IMR-90 (cell line): ENCODE measurements around the gene STUM. TPM values are rescaled to one million over a fixed set of nuclear protein-coding genes. Genes with fewer than 3 reads are reported as not detected.

Experiments used
- ATAC-seq: fragments of 200-7000 bp; cut with Tn5 transposase; 2 replicates; pipeline ENCODE4 v1.9.1; 2020; ENCODE audit warnings: low read depth, mild to moderate bottlenecking, moderate library complexity
- BruUV-seq: library from RNA; stranded (reverse); fragments of 400-500 nt; replicated peaks from 2 replicates; lab custom pipeline; 2021; lab: Mats Ljungman, UMichigan
- CTCF ChIA-PET: fragments of 300-600 bp; formaldehyde crosslinking; extraction: SDS; loops from one replicate; lab custom pipeline; 2021; ENCODE audit warnings: antibody characterized with exemption; lab: Yijun Ruan, JAX
- POLR2A ChIA-PET: fragments of 300-600 bp; sonication (Branson Sonifier 250); formaldehyde crosslinking; loops from one replicate; lab custom pipeline; 2022; ENCODE audit warnings: antibody characterized with exemption; ENCODE audit not compliant: unreplicated experiment; lab: Charles Lee
- DNase-seq: peaks from one replicate; pipeline ENCODE4 v3.0.0; 2013
- H2AFZ ChIP-seq: replicated peaks from 2 replicates; pipeline ENCODE3; 2013; ENCODE audit warnings: low read length, mild to moderate bottlenecking; ENCODE audit not compliant: poor library complexity
- H2AK5ac ChIP-seq: 2 replicates; pipeline ENCODE4 v1.6.1; 2013; ENCODE audit warnings: low read depth, low read length, inconsistent platforms
- H2AK9ac ChIP-seq: replicated peaks from 2 replicates; pipeline ENCODE3; 2013; ENCODE audit warnings: mild to moderate bottlenecking, low read depth, low read length, moderate library complexity; ENCODE audit not compliant: poor library complexity
- H2BK120ac ChIP-seq: 2 replicates; pipeline ENCODE4 v1.6.1; 2013; ENCODE audit warnings: low read depth, low read length, inconsistent platforms
- H2BK15ac ChIP-seq: 3 replicates; pipeline ENCODE4 v1.6.1; 2013; ENCODE audit warnings: low read depth, low read length, inconsistent platforms
- H2BK20ac ChIP-seq: 2 replicates; pipeline ENCODE4 v1.6.1; 2013; ENCODE audit warnings: low read depth, mild to moderate bottlenecking, inconsistent platforms, low read length, moderate library complexity
- H2BK5ac ChIP-seq: 2 replicates; pipeline ENCODE4 v1.6.1; 2013; ENCODE audit warnings: mild to moderate bottlenecking, low read depth, low read length, inconsistent platforms; ENCODE audit not compliant: poor library complexity, severe bottlenecking
- H3K14ac ChIP-seq: replicated peaks from 2 replicates; pipeline ENCODE4 v1.6.1; 2013; ENCODE audit warnings: low read depth, low read length, inconsistent platforms
- H3K18ac ChIP-seq: 2 replicates; pipeline ENCODE4 v1.6.1; 2013; ENCODE audit warnings: low read depth, low read length, control low read depth
- H3K23ac ChIP-seq: 2 replicates; pipeline ENCODE4 v1.6.1; 2013; ENCODE audit warnings: low read depth, low read length, inconsistent platforms
- H3K27ac ChIP-seq: 2 replicates; pipeline ENCODE4 v1.5.1; 2013; ENCODE audit warnings: mild to moderate bottlenecking, control low read depth, low read length; ENCODE audit not compliant: insufficient read depth
- H3K27me3 ChIP-seq: 2 replicates; pipeline ENCODE4 v1.6.1; 2013; ENCODE audit warnings: low read length; ENCODE audit not compliant: control insufficient read depth, insufficient read depth
- H3K36me3 ChIP-seq: 2 replicates; pipeline ENCODE4 v1.6.1; 2013; ENCODE audit warnings: low read length, mixed read lengths; ENCODE audit not compliant: control insufficient read depth, insufficient read depth
- H3K4ac ChIP-seq: 2 replicates; pipeline ENCODE4 v1.6.1; 2013; ENCODE audit warnings: low read depth, low read length, inconsistent platforms
- H3K4me1 ChIP-seq: 2 replicates; pipeline ENCODE4 v1.6.1; 2013; ENCODE audit warnings: low read length, mixed read lengths; ENCODE audit not compliant: control insufficient read depth, insufficient read depth
- H3K4me2 ChIP-seq: 2 replicates; pipeline ENCODE4 v1.6.1; 2013; ENCODE audit warnings: low read depth, mild to moderate bottlenecking, control low read depth, low read length, moderate library complexity
- H3K4me3 ChIP-seq: 2 replicates; pipeline ENCODE4 v1.5.1; 2013; ENCODE audit warnings: low read depth, mild to moderate bottlenecking, control low read depth, low read length, moderate library complexity; ENCODE audit not compliant: insufficient read depth
- H3K56ac ChIP-seq: 2 replicates; pipeline ENCODE4 v1.6.1; 2013; ENCODE audit warnings: low read length, inconsistent platforms; ENCODE audit not compliant: insufficient read depth; ENCODE audit errors: extremely low read depth
- H3K79me1 ChIP-seq, 2 experiments: 2 replicates each; pipeline ENCODE4 v1.6.1; 2013; ENCODE audit warnings: low read length in 2 of 2, inconsistent platforms in 1 of 2, low read depth in 1 of 2
- H3K9ac ChIP-seq: 2 replicates; pipeline ENCODE4 v1.6.1; 2013; ENCODE audit warnings: low read depth, low read length, control low read depth
- H3K9me1 ChIP-seq: 2 replicates; pipeline ENCODE4 v1.6.1; 2013; ENCODE audit warnings: low read length, inconsistent platforms; ENCODE audit not compliant: insufficient read depth
- H3K9me3 ChIP-seq: 2 replicates; pipeline ENCODE4 v1.6.1; 2013; ENCODE audit warnings: low read length; ENCODE audit not compliant: control insufficient read depth, insufficient read depth
- H4K20me1 ChIP-seq: 2 replicates; pipeline ENCODE4 v1.6.1; 2013; ENCODE audit warnings: low read length, inconsistent platforms; ENCODE audit not compliant: insufficient read depth
- H4K5ac ChIP-seq: 2 replicates; pipeline ENCODE4 v1.6.1; 2013; ENCODE audit warnings: mild to moderate bottlenecking, low read depth, low read length, control low read depth
- H4K8ac ChIP-seq, 2 experiments: 2 replicates each; pipeline ENCODE4 v1.6.1; 2013; ENCODE audit warnings: low read depth in 2 of 2, low read length in 2 of 2, control low read depth in 1 of 2, inconsistent platforms in 1 of 2
- H4K91ac ChIP-seq: 2 replicates; pipeline ENCODE4 v1.6.1; 2013; ENCODE audit warnings: low read depth, low read length, inconsistent platforms; ENCODE audit not compliant: insufficient read depth
- BHLHE40 ChIP-seq: fragments of 150-350 bp; IDR thresholded peaks from 2 replicates; pipeline ENCODE4 v1.6.1; 2016; ENCODE audit warnings: mild to moderate bottlenecking, low read depth, low read length
- CEBPB ChIP-seq: IDR thresholded peaks from 2 replicates; pipeline ENCODE4 v1.6.1; 2012; ENCODE audit warnings: low read depth, low read length, improper control_type of control experiment
- CHD1 ChIP-seq: IDR thresholded peaks from 2 replicates; pipeline ENCODE4 v1.6.1; 2012; ENCODE audit warnings: low read depth, low read length, improper control_type of control experiment
- CTCF ChIP-seq: conservative IDR thresholded peaks from 2 replicates; pipeline ENCODE4 v1.5.1; 2012; ENCODE audit warnings: mild to moderate bottlenecking, low read depth, low read length, improper control_type of control experiment
- ELK1 ChIP-seq: fragments of 150-350 bp; IDR thresholded peaks from 2 replicates; pipeline ENCODE4 v1.6.1; 2016; ENCODE audit warnings: low read depth, mild to moderate bottlenecking, low read length, moderate library complexity, borderline replicate concordance
- FOS ChIP-seq: fragments of 150-350 bp; IDR thresholded peaks from 2 replicates; pipeline ENCODE4 v1.6.1; 2016; ENCODE audit warnings: low read depth, low read length
- MAFK ChIP-seq: IDR thresholded peaks from 2 replicates; pipeline ENCODE4 v1.6.1; 2012; ENCODE audit warnings: low read depth, low read length, improper control_type of control experiment
- MAZ ChIP-seq: IDR thresholded peaks from 2 replicates; pipeline ENCODE4 v1.6.1; 2012; ENCODE audit warnings: low read depth, mild to moderate bottlenecking, low read length, improper control_type of control experiment, moderate library complexity, borderline replicate concordance
- MXI1 ChIP-seq: IDR thresholded peaks from 2 replicates; pipeline ENCODE4 v1.6.1; 2012; ENCODE audit warnings: low read depth, mild to moderate bottlenecking, low read length, moderate library complexity, borderline replicate concordance
- NFE2L2 ChIP-seq: fragments of 150-350 bp; IDR thresholded peaks from 2 replicates; pipeline ENCODE4 v1.6.1; 2016; ENCODE audit warnings: low read depth, mild to moderate bottlenecking, low read length
- POLR2A ChIP-seq: IDR thresholded peaks from 2 replicates; pipeline ENCODE4 v1.6.1; 2012; ENCODE audit warnings: mild to moderate bottlenecking, low read depth, low read length
- RAD21 ChIP-seq: IDR thresholded peaks from 2 replicates; pipeline ENCODE4 v1.6.1; 2012; ENCODE audit warnings: low read length, improper control_type of control experiment
- RCOR1 ChIP-seq: IDR thresholded peaks from 2 replicates; pipeline ENCODE4 v1.6.1; 2012; ENCODE audit warnings: mild to moderate bottlenecking, low read length, improper control_type of control experiment; ENCODE audit not compliant: insufficient replicate concordance
- RFX5 ChIP-seq: IDR thresholded peaks from 2 replicates; pipeline ENCODE4 v1.8.0; 2012; ENCODE audit warnings: low read depth, mild to moderate bottlenecking, low read length, moderate library complexity
- SMC3 ChIP-seq: fragments of 150-350 bp; IDR thresholded peaks from 2 replicates; pipeline ENCODE4 v1.6.1; 2016; ENCODE audit warnings: low read depth, mild to moderate bottlenecking, antibody characterized with exemption, low read length, moderate library complexity
- USF2 ChIP-seq: fragments of 150-350 bp; IDR thresholded peaks from 2 replicates; pipeline ENCODE4 v1.6.1; 2017; ENCODE audit warnings: mild to moderate bottlenecking, antibody characterized with exemption, low read length, low read depth
- WGBS, 2 experiments: methylation state at CpG; one replicate each; pipeline versions ENCODE4 v1.1.5 to v1.1.7; 2013; ENCODE audit warnings: missing lambda C conversion rate in 2 of 2; ENCODE audit not compliant: insufficient read length in 1 of 2; ENCODE audit errors: extremely low coverage in 2 of 2; 5-methylcytosine and 5-hydroxymethylcytosine counted together
- dilution Hi-C: fragments of 300-500 bp; cut with HindIII; formaldehyde crosslinking; loops from one replicate; pipeline ENCODE4 v1.14.3; 2018; ENCODE audit warnings: low sequenced_read_pairs; ENCODE audit not compliant: unreplicated experiment
- in situ Hi-C: fragments of 300-500 bp; cut with MboI; formaldehyde crosslinking; loops from 3 replicates; pipeline ENCODE4 v1.14.3; 2019; ENCODE audit warnings: low sequenced_read_pairs, inconsistent platforms, mixed read lengths
- intact Hi-C: fragments of 100-400 bp; cut with micrococcal nuclease; formaldehyde crosslinking; loops from 2 replicates; pipeline ENCODE4 v1.10.0; 2022
- polyA plus RNA-seq, 3 experiments: library from polyadenylated mRNA; depleted of rRNA; stranded (reverse); fragments of >200 nt; gene quantifications; 2 replicates each; pipeline ENCODE4 v1.2.3, GENCODE V29; 2012; ENCODE audit warnings: low replicate concordance in 1 of 3
- total RNA-seq: library from RNA; depleted of rRNA; stranded (reverse); fragments of >200 nt; gene quantifications from 2 replicates; pipeline ENCODE4 v1.2.3, GENCODE V29; 2012

The STUM gene
- total and polyA plus RNA-seq, 2 of the 4 experiments (the other 2 are of a cell fraction): not detected

DNA sequence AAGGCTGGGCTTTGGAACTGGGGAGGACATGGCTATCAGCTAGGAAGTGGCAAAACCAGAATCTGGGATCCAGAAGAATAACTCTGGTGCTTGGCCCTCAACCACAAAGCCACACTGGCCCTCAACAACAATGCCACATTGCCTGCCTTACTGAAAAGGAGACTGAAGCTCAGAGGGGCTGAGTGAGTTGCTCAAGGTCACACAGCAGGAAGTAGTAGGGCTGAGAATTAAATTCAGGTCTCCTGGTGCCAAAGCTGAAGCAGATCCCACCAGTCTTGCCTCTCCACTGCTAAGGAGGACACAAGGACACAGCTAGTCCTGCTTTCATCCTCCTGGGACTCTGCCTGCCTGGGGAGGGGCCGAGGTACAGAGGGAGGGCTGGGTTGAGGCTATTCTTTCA lies 29.4 kb upstream of the STUM start:
- no peak overlapping the region for H3K14ac ChIP-seq
- no TSS peak for BruUV-seq
- H3K18ac ChIP-seq: no peak overlapping the region
- intact Hi-C loops (no loop called here), in situ Hi-C loops (no loop called here), dilution Hi-C loops (no loop called here)
- CTCF ChIA-PET: no interaction called here
- peaks cover 18% of the 10 kb centered on the region for H3K27me3 ChIP-seq
- H3K9me3 ChIP-seq: no peaks in the 10 kb centered on the region
- no peak overlapping the region for H2AK5ac ChIP-seq
- TF ChIP-seq MXI1 (no peak), CEBPB (no peak), POLR2A (no peak), ELK1 (no peak), RFX5 (no peak), SMC3 (no peak), CTCF (no peak), NFE2L2 (no peak), MAFK (no peak), BHLHE40 (no peak), FOS (no peak), USF2 (no peak), CHD1 (no peak), RAD21 (no peak), RCOR1 (no peak), MAZ (no peak)
- H3K27ac ChIP-seq: no peak overlapping the region
- H3K4me2 ChIP-seq: no peak overlapping the region
- ATAC-seq (no peak), DNase-seq (no peak)
- WGBS, 2 experiments: no CpG with 5 or more reads among the region's 1 CpG
- no peaks in the 10 kb centered on the region for H3K4me1 ChIP-seq
- H2BK15ac ChIP-seq: no peak overlapping the region
- no peak overlapping the region for H2BK120ac ChIP-seq
- H3K79me1 ChIP-seq: no peaks in the 10 kb centered on the region
- no peaks in the 10 kb centered on the region for H3K9me1 ChIP-seq
- H3K4me3 ChIP-seq: no peak overlapping the region
- no peak overlapping the region for H2AK9ac ChIP-seq
- no peak overlapping the region for H2BK5ac ChIP-seq
- H4K20me1 ChIP-seq: no peaks in the 10 kb centered on the region
- H3K36me3 ChIP-seq: no peaks in the 10 kb centered on the region
- H2AFZ ChIP-seq: no peak overlapping the region
- H2BK20ac ChIP-seq: no peak overlapping the region
- no peak overlapping the region for H3K9ac ChIP-seq
- no peak overlapping the region for H3K56ac ChIP-seq
- H4K8ac ChIP-seq: no peak overlapping the region
- no peak overlapping the region for H3K23ac ChIP-seq
- no peak overlapping the region for H4K91ac ChIP-seq
- no peak overlapping the region for H3K4ac ChIP-seq
- POLR2A ChIA-PET: no interaction called here
- no peak overlapping the region for H4K5ac ChIP-seq
